A549 (cell line): ENCODE results near the gene NBL1. TPM values are rescaled to one million over a fixed set of nuclear protein-coding genes. Genes with fewer than 3 reads are reported as not detected.

Source experiments
- ATAC-seq, 2 experiments: fragments of 200-7000 bp in 1 of 2; fragments of >200 bp in 1 of 2; cut with Nextera tagmentation in 1 of 2; cut with Tn5 transposase in 1 of 2; 3 replicates each; pipeline versions ENCODE4 v1.8.0 to v1.9.1; 2018 to 2020; ENCODE audit warnings: mild to moderate bottlenecking in 1 of 2, moderate library complexity in 1 of 2
- CTCF ChIA-PET: fragments of 300-600 bp; sonication (Branson Sonifier 250); formaldehyde crosslinking; extraction: SDS; loops from one replicate; lab custom pipeline; 2021; ENCODE audit warnings: antibody characterized with exemption, inconsistent platforms; lab: Yijun Ruan, JAX
- POLR2A ChIA-PET: fragments of 350-600 bp; formaldehyde crosslinking; extraction: SDS; loops from one replicate; lab custom pipeline; 2021; ENCODE audit warnings: antibody characterized with exemption, inconsistent platforms; lab: Yijun Ruan, JAX
- DNase-seq, 2 experiments: peaks; one replicate each; pipeline versions ENCODE4 v3.0.0 to v3.0.0-alpha.2; 2011 to 2016; ENCODE audit warnings: low read depth in 1 of 2, low spot score in 1 of 2
- FAIRE-seq: peaks from 2 replicates; lab custom pipeline; 2011; peaks lifted over from hg19 to GRCh38; lab: Jason Lieb, UNC
- H3K27ac ChIP-seq, 2 experiments: fragments of >200 bp; sonication (Bioruptor Twin); formaldehyde crosslinking; 3 replicates each; pipeline ENCODE4 v1.5.1; 2016 to 2017
- H3K4me1 ChIP-seq: fragments of >200 bp; sonication (Bioruptor Twin); formaldehyde crosslinking; 3 replicates; pipeline ENCODE4 v1.6.1; 2016
- H3K4me2 ChIP-seq: fragments of >200 bp; sonication (Bioruptor Twin); formaldehyde crosslinking; 3 replicates; pipeline ENCODE4 v1.6.1; 2016
- H3K4me3 ChIP-seq: fragments of >200 bp; sonication (Bioruptor Twin); formaldehyde crosslinking; 3 replicates; pipeline ENCODE4 v1.5.1; 2016
- H3K9me3 ChIP-seq: fragments of >200 bp; sonication (Bioruptor Twin); formaldehyde crosslinking; 3 replicates; pipeline ENCODE4 v1.6.1; 2016
- CHD4 ChIP-seq: fragments of 200-600 bp; sonication (generic); IDR thresholded peaks from 2 replicates; pipeline ENCODE4 v1.6.1; 2016; ENCODE audit warnings: antibody characterized with exemption, mild to moderate bottlenecking, borderline replicate concordance
- EHMT2 ChIP-seq: fragments of 200-600 bp; sonication (generic); IDR thresholded peaks from 2 replicates; pipeline ENCODE4 v1.6.1; 2016; ENCODE audit warnings: antibody characterized with exemption, low read depth, mild to moderate bottlenecking, moderate library complexity
- EP300 ChIP-seq, 2 experiments: fragments of >200 bp; sonication (Bioruptor Twin); formaldehyde crosslinking; IDR thresholded peaks; 2 replicates in 1 of 2; 3 replicates in 1 of 2; pipeline ENCODE4 v1.6.1; 2016 to 2017
- ESRRA ChIP-seq: fragments of 150-350 bp; IDR thresholded peaks from 2 replicates; pipeline ENCODE4 v1.6.1; 2014; ENCODE audit warnings: mild to moderate bottlenecking, low read length, borderline replicate concordance
- FOSB ChIP-seq: fragments of 250-450 bp; sonication (Bioruptor Pico); IDR thresholded peaks from 2 replicates; pipeline ENCODE4 v1.5.0; 2020; ENCODE audit warnings: mild to moderate bottlenecking, moderate library complexity
- FOXS1 ChIP-seq: fragments of 250-450 bp; sonication (Bioruptor Pico); IDR thresholded peaks from 2 replicates; pipeline ENCODE4 v1.5.0; 2020; ENCODE audit warnings: mild to moderate bottlenecking, moderate library complexity
- GATA3 ChIP-seq: IDR thresholded peaks from 2 replicates; pipeline ENCODE4 v1.6.1; 2012; ENCODE audit warnings: borderline replicate concordance
- HDAC2 ChIP-seq: fragments of 200-600 bp; sonication (generic); IDR thresholded peaks from 2 replicates; pipeline ENCODE4 v1.6.1; 2016
- HMGXB4 ChIP-seq: fragments of 250-450 bp; sonication (Bioruptor Pico); IDR thresholded peaks from 2 replicates; pipeline ENCODE4 v1.5.0; 2021; ENCODE audit warnings: mild to moderate bottlenecking, moderate library complexity, borderline replicate concordance
- HOXB5 ChIP-seq: fragments of 250-450 bp; sonication (Bioruptor Pico); IDR thresholded peaks from 2 replicates; pipeline ENCODE4 v1.5.0; 2020; ENCODE audit warnings: mild to moderate bottlenecking, moderate library complexity
- JUN ChIP-seq, 2 experiments: fragments of >200 bp; sonication (Bioruptor Twin); formaldehyde crosslinking; IDR thresholded peaks; 2 replicates in 1 of 2; 3 replicates in 1 of 2; pipeline ENCODE4 v1.6.1; 2016 to 2017
- JUNB ChIP-seq: fragments of >200 bp; sonication (Bioruptor Twin); formaldehyde crosslinking; IDR thresholded peaks from 2 replicates; pipeline ENCODE4 v1.6.1; 2016
- KDM1A ChIP-seq: fragments of 200-600 bp; sonication (generic); IDR thresholded peaks from 2 replicates; pipeline ENCODE4 v1.6.1; 2016; ENCODE audit warnings: low read depth, mild to moderate bottlenecking
- KDM5A ChIP-seq: fragments of 200-600 bp; sonication (generic); IDR thresholded peaks from 2 replicates; pipeline ENCODE4 v1.6.1; 2016; ENCODE audit warnings: antibody characterized with exemption, mild to moderate bottlenecking
- MAZ ChIP-seq: fragments of 150-350 bp; IDR thresholded peaks from 2 replicates; pipeline ENCODE4 v1.6.1; 2014; ENCODE audit warnings: antibody characterized with exemption, low read depth, low read length, borderline replicate concordance
- MYC ChIP-seq: IDR thresholded peaks from 2 replicates; pipeline ENCODE4 v1.6.1; 2012; ENCODE audit warnings: mild to moderate bottlenecking, inconsistent platforms, low read length, improper control_type of control experiment, borderline replicate concordance
- NFE2L2 ChIP-seq: fragments of 150-350 bp; conservative IDR thresholded peaks from 2 replicates; pipeline ENCODE4 v1.6.1; 2014; ENCODE audit warnings: low read length
- RCOR1 ChIP-seq: fragments of 150-350 bp; IDR thresholded peaks from 2 replicates; pipeline ENCODE4 v1.6.1; 2014; ENCODE audit warnings: antibody characterized with exemption, low read length, low read depth
- RFX5 ChIP-seq: fragments of 450-650 bp; IDR thresholded peaks from 2 replicates; pipeline ENCODE4 v1.7.1; 2014; ENCODE audit warnings: antibody characterized with exemption, mild to moderate bottlenecking, moderate library complexity
- SMC3 ChIP-seq: fragments of >200 bp; sonication (Bioruptor Twin); formaldehyde crosslinking; IDR thresholded peaks from 3 replicates; pipeline ENCODE4 v1.6.1; 2018; ENCODE audit warnings: inconsistent platforms
- USF2 ChIP-seq: fragments of 450-650 bp; IDR thresholded peaks from 2 replicates; pipeline ENCODE4 v1.6.1; 2014; ENCODE audit warnings: antibody characterized with exemption
- ZC3H11A ChIP-seq: fragments of 450-650 bp; IDR thresholded peaks from 2 replicates; pipeline ENCODE4 v1.6.1; 2014; ENCODE audit warnings: antibody characterized with exemption, mild to moderate bottlenecking
- ZSCAN20 ChIP-seq: fragments of 250-450 bp; sonication (Bioruptor Pico); IDR thresholded peaks from 2 replicates; pipeline ENCODE4 v1.8.0; 2022; ENCODE audit warnings: mild to moderate bottlenecking, moderate library complexity
- WGBS: methylation state at CpG from one replicate; pipeline ENCODE4 v1.1.6; 2017; ENCODE audit errors: missing lambda C conversion rate; 5-methylcytosine and 5-hydroxymethylcytosine counted together
- polyA plus RNA-seq, 4 experiments: library from polyadenylated mRNA; depleted of rRNA in 3 of 4; stranded (reverse); fragments of >200 nt; fragmentation: RNase III in 1 of 4; extraction: RNeasy Plus Mini Kit Qiagen cat#74134 plus additional on column Dnase treatment in 1 of 4; gene quantifications; 2 replicates in 3 of 4; 3 replicates in 1 of 4; pipeline ENCODE4 v1.2.3, GENCODE V29; 2011 to 2017
- TF ChIP-seq, protein P1 (sequence below): IDR thresholded peaks from 2 replicates; pipeline ENCODE4 v1.6.1; 2012

NBL1 gene
- polyA plus RNA-seq, 2 of the 4 experiments (the other 2 are of a cell fraction) = 16.3 to 19.0 TPM

- Histone ChIP-seq H3K4me1 (peaks cover 13% of the 10 kb centered on the region), H3K4me3 (no peak overlapping the region), H3K4me2 (no peak overlapping the region), H3K9me3 (no peaks in the 10 kb centered on the region), H3K27ac (no peak overlapping the region)
- 90% methylated on average over 4 of the region's 4 CpGs for WGBS
- FAIRE-seq = no peak
- POLR2A ChIA-PET = no interaction called here
- CTCF ChIA-PET = interaction anchor here (1.2 kb wide), 1 partner anchor 212 kb away, joined by 3 read pairs; no protein-coding TSS in a partner anchor
- DNase-seq = no peak
- TF ChIP-seq ZC3H11A (no peak), GATA3 (no peak), HMGXB4 (CRISPR knock-in tag) (no peak), MAZ (no peak)
- TF ChIP-seq, protein P1, sequence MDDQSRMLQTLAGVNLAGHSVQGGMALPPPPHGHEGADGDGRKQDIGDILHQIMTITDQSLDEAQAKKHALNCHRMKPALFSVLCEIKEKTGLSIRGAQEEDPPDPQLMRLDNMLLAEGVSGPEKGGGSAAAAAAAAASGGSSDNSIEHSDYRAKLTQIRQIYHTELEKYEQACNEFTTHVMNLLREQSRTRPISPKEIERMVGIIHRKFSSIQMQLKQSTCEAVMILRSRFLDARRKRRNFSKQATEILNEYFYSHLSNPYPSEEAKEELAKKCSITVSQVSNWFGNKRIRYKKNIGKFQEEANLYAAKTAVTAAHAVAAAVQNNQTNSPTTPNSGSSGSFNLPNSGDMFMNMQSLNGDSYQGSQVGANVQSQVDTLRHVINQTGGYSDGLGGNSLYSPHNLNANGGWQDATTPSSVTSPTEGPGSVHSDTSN = no peak
- no peak for ATAC-seq
Measured at GRCh38 chr1:19602486-19602885, 41.6 kb upstream of the NBL1 start.

DNA sequence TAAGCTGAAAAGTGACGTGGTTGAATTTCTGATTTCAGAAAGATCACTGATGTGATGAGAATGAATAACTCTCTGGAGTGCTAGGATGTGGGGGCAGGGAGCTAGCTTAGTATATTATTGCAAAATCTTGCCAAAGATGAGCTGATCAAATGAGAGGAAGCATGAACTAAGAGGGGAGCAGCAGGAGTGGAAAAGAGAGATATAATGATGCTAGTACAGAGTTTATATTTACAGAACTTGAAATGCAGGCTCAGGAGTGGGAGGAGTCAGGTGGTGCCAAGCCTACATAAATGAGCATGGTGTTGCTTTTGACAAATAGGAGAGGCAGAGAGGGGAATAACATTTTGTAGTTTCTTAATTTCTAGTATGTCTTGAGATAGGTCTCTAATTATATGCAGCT is 38.1 kb upstream of the NBL1 start:
- POLR2A ChIA-PET = interaction anchor here (1.1 kb wide), 1 partner anchor 9 kb away, joined by 3 read pairs; a partner anchor contains a TSS
- no peak for DNase-seq
- Histone ChIP-seq H3K27ac (no peak overlapping the region), H3K9me3 (no peaks in the 10 kb centered on the region), H3K4me3 (no peak overlapping the region), H3K4me1 (peaks cover 5% of the 10 kb centered on the region; the same call in 1 of the 3 replicates), H3K4me2 (no peak overlapping the region)
- ATAC-seq = no peak
- 100% methylated on average over 1 of the region's 1 CpG for WGBS
- no peak for FAIRE-seq
- CTCF ChIA-PET = interaction anchor here (0.9 kb wide), 1 partner anchor 24 kb away, joined by 3 read pairs; no protein-coding TSS in a partner anchor
- TF ChIP-seq EHMT2 (no peak), ESRRA (no peak), HOXB5 (CRISPR knock-in tag) (no peak), KDM5A (no peak), ZC3H11A (no peak), NFE2L2 (no peak), RCOR1 (no peak), MYC (no peak), FOSB (no peak), CHD4 (no peak), ZSCAN20 (no peak)

DNA sequence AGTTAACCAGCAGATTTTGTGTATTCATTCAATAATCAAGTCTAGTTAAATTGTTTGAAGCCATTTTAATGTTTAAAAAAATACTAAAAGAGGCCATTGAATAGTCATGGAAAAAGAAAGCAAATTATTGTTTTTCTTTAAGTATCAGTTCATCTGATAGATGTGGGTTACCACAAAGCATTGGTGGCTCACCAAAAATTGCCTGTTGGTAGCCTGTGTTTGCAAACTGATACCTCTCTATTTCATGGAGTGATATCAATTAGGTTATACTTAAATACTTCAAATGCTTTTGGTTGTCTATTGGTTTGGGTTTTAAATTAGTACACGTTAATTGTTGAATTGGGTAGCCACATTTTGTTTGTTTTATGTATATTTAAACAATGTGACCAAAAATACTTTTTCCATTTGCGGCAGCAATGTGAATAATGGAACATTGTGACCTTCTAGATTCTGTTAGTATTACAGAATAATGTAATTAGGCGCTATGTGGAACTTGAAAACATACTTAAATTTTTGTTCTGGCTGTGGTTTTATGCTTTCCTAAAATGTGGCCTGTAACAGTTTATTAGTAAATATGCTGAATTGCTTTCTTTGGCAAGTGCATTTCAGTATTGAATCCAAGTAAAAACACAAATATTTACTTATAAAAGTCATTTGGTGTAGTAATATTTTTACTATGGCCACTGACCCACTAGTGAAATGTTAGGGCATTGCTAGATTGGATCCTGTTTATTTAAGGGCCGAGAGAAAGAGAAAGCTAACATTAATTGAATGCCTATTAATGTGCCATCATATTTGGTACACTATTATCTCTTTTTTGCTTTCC is 37.1 kb upstream of the NBL1 start:
- Histone ChIP-seq H3K4me1 (peaks cover 5% of the 10 kb centered on the region; the same call in 1 of the 3 replicates), H3K27ac (no peak overlapping the region), H3K4me2 (no peak overlapping the region), H3K4me3 (no peak overlapping the region), H3K9me3 (no peaks in the 10 kb centered on the region)
- CTCF ChIA-PET = interaction anchor here (0.6 kb wide), 1 partner anchor 105 kb away, joined by 4 read pairs; no protein-coding TSS in a partner anchor
- DNase-seq (no peak), ATAC-seq (no peak), FAIRE-seq (no peak)
- POLR2A ChIA-PET = no interaction called here
- WGBS = 76% methylated on average over 4 of the region's 4 CpGs
- TF ChIP-seq JUN (IDR thresholded peaks at IDR 0.05) (no peak), HDAC2 (no peak), JUNB (no peak), USF2 (no peak), SMC3 (no peak), ZC3H11A (no peak), FOXS1 (CRISPR knock-in tag) (no peak), RCOR1 (no peak), FOSB (no peak), CHD4 (no peak), KDM1A (no peak), RFX5 (no peak), EP300 (IDR thresholded peaks at IDR 0.05) (no peak), EHMT2 (no peak)
- TF ChIP-seq, protein P1 = no peak
